IMR-90 (cell line): Measurements from ENCODE around the gene SH3RF3.

Source experiments
- BHLHE40 ChIP-seq: fragments of 150-350 bp; IDR thresholded peaks from 2 replicates; pipeline ENCODE4 v1.6.1; 2016; ENCODE audit warnings: mild to moderate bottlenecking, low read depth, low read length
- CHD1 ChIP-seq: IDR thresholded peaks from 2 replicates; pipeline ENCODE4 v1.6.1; 2012; ENCODE audit warnings: low read depth, low read length, improper control_type of control experiment
- FOS ChIP-seq: fragments of 150-350 bp; IDR thresholded peaks from 2 replicates; pipeline ENCODE4 v1.6.1; 2016; ENCODE audit warnings: low read depth, low read length
- MXI1 ChIP-seq: IDR thresholded peaks from 2 replicates; pipeline ENCODE4 v1.6.1; 2012; ENCODE audit warnings: low read depth, mild to moderate bottlenecking, low read length, moderate library complexity, borderline replicate concordance
- POLR2A ChIP-seq: IDR thresholded peaks from 2 replicates; pipeline ENCODE4 v1.6.1; 2012; ENCODE audit warnings: mild to moderate bottlenecking, low read depth, low read length
- RCOR1 ChIP-seq: IDR thresholded peaks from 2 replicates; pipeline ENCODE4 v1.6.1; 2012; ENCODE audit warnings: mild to moderate bottlenecking, low read length, improper control_type of control experiment; ENCODE audit not compliant: insufficient replicate concordance
- TF ChIP-seq, protein P1 (sequence below): conservative IDR thresholded peaks from 2 replicates; pipeline ENCODE4 v1.5.1; 2012; ENCODE audit warnings: mild to moderate bottlenecking, low read depth, low read length, improper control_type of control experiment

DNA sequence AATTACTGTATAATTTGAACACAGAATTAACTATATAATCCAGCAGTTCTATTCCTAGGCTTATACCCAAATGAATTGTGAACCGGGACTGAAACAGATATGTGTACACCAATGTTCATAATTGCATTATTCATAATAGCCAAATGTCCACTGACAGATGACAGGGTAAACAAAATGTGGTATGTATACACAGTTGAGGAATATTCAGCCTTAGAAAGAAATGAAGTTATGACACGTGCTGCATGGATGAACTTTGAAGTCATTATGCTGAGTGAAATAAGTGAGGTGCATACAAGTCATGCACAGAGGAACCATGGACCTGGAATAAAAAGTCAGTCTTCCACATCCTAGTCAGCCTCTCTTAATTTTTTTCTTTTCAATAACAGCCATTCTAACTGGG lies 91.9 kb downstream of the SH3RF3 start:
- TF ChIP-seq, protein P1, sequence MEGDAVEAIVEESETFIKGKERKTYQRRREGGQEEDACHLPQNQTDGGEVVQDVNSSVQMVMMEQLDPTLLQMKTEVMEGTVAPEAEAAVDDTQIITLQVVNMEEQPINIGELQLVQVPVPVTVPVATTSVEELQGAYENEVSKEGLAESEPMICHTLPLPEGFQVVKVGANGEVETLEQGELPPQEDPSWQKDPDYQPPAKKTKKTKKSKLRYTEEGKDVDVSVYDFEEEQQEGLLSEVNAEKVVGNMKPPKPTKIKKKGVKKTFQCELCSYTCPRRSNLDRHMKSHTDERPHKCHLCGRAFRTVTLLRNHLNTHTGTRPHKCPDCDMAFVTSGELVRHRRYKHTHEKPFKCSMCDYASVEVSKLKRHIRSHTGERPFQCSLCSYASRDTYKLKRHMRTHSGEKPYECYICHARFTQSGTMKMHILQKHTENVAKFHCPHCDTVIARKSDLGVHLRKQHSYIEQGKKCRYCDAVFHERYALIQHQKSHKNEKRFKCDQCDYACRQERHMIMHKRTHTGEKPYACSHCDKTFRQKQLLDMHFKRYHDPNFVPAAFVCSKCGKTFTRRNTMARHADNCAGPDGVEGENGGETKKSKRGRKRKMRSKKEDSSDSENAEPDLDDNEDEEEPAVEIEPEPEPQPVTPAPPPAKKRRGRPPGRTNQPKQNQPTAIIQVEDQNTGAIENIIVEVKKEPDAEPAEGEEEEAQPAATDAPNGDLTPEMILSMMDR: no peak
- TF ChIP-seq MXI1 (no peak), POLR2A (no peak), BHLHE40 (no peak), FOS (no peak), RCOR1 (no peak), CHD1 (no peak)
